ENCODE data around the gene SEPSECS. TPM values are rescaled to one million over a fixed set of nuclear protein-coding genes. Genes with fewer than 3 reads are reported as not detected.

Gene SEPSECS
- total RNA-seq, 4 donors from 2014 or later, result 4.2 to 21.8 (median 9.6) TPM

DNA sequence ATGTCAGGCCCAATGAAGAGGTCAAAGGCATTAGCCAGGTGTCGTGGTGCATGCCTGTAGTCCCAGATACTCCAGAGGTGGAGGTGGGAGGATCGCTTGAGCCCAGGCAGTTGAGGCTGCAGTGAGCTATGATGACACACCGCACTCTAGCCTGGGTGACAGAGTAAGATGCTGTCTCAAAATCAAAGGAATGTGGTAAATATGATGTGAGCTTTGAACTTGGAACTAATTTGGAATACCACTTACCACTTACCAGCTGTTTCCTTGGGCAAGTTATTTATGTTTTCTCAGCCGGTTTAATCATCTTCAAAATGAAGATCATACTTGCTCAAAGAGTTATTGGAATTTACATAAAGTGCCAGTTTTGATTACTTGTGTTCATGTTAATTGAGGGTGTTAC lies 23.8 kb upstream of the SEPSECS start:
- Histone ChIP-seq H3K27me3 (no peaks in the 10 kb centered on the region), H3K4me1 (no peaks in the 10 kb centered on the region), H3K9me3 (no peaks in the 10 kb centered on the region), H3K36me3 (no peaks in the 10 kb centered on the region), H3K27ac (no peak overlapping the region), H3K4me3 (no peak overlapping the region)
- DNase-seq (ENCODE audit: low spot score in 2 of 2), result no peak
- WGBS, result 75% methylated on average over 4 of the region's 4 CpGs
- no peak for TF ChIP-seq POLR2A (IDR thresholded peaks at IDR 0.05)
- no peak for TF ChIP-seq POLR2AphosphoS5 (IDR thresholded peaks at IDR 0.05)
- no peak for TF ChIP-seq EP300 (IDR thresholded peaks at IDR 0.05)
- TF ChIP-seq, protein P1, sequence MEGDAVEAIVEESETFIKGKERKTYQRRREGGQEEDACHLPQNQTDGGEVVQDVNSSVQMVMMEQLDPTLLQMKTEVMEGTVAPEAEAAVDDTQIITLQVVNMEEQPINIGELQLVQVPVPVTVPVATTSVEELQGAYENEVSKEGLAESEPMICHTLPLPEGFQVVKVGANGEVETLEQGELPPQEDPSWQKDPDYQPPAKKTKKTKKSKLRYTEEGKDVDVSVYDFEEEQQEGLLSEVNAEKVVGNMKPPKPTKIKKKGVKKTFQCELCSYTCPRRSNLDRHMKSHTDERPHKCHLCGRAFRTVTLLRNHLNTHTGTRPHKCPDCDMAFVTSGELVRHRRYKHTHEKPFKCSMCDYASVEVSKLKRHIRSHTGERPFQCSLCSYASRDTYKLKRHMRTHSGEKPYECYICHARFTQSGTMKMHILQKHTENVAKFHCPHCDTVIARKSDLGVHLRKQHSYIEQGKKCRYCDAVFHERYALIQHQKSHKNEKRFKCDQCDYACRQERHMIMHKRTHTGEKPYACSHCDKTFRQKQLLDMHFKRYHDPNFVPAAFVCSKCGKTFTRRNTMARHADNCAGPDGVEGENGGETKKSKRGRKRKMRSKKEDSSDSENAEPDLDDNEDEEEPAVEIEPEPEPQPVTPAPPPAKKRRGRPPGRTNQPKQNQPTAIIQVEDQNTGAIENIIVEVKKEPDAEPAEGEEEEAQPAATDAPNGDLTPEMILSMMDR (IDR thresholded peaks at IDR 0.05), result no peak

- Histone ChIP-seq H3K27me3 (no peaks in the 10 kb centered on the region), H3K27ac (no peak overlapping the region), H3K4me1 (no peaks in the 10 kb centered on the region), H3K36me3 (no peaks in the 10 kb centered on the region), H3K4me3 (no peak overlapping the region), H3K9me3 (no peaks in the 10 kb centered on the region)
- TF ChIP-seq POLR2AphosphoS5 (IDR thresholded peaks at IDR 0.05) (no peak), EP300 (IDR thresholded peaks at IDR 0.05) (no peak), POLR2A (IDR thresholded peaks at IDR 0.05) (no peak)
- TF ChIP-seq, protein P1 (IDR thresholded peaks at IDR 0.05), result no peak
- 80% methylated on average over 5 of the region's 5 CpGs for WGBS
- no peak for DNase-seq (ENCODE audit: low spot score in 2 of 2)
These were observed 22.7 kb upstream of the SEPSECS start for GRCh38 chr4:25182937-25183336.

GRCh38 chr4:25180524-25181131 lies 20.4 kb upstream of the SEPSECS start:
- no peaks in the 10 kb centered on the region for H3K36me3 ChIP-seq
- no peak overlapping the region for H3K27ac ChIP-seq
- H3K4me1 ChIP-seq, result no peaks in the 10 kb centered on the region
- no peaks in the 10 kb centered on the region for H3K27me3 ChIP-seq
- WGBS, result 61% methylated on average over 3 of the region's 3 CpGs
- DNase-seq (ENCODE audit: low spot score in 2 of 2), result no peak
- no peaks in the 10 kb centered on the region for H3K9me3 ChIP-seq
- no peak overlapping the region for H3K4me3 ChIP-seq
- TF ChIP-seq POLR2A (IDR thresholded peaks at IDR 0.05), result no peak
- TF ChIP-seq EP300 (IDR thresholded peaks at IDR 0.05), result no peak
- TF ChIP-seq, protein P1 (IDR thresholded peaks at IDR 0.05), result peak in 1 of 2 donors; percentile 45

GRCh38 chr4:25178838-25179261 lies 18.6 kb upstream of the SEPSECS start:
- TF ChIP-seq POLR2AphosphoS5 (IDR thresholded peaks at IDR 0.05), result no peak
- no peak for TF ChIP-seq POLR2A (IDR thresholded peaks at IDR 0.05)
- TF ChIP-seq, protein P1 (IDR thresholded peaks at IDR 0.05), result no peak
- no peak for TF ChIP-seq EP300 (IDR thresholded peaks at IDR 0.05)
- H3K9me3 ChIP-seq, result no peaks in the 10 kb centered on the region
- no peak overlapping the region for H3K27ac ChIP-seq
- H3K4me3 ChIP-seq, result no peak overlapping the region
- WGBS, result 86% methylated on average over 3 of the region's 3 CpGs
- DNase-seq (ENCODE audit: low spot score in 2 of 2), result no peak
- peaks cover 4% of the 10 kb centered on the region for H3K36me3 ChIP-seq
- H3K4me1 ChIP-seq, result peaks cover 5% of the 10 kb centered on the region
- no peaks in the 10 kb centered on the region for H3K27me3 ChIP-seq

- no peak overlapping the region for H3K4me3 ChIP-seq
- H3K27me3 ChIP-seq, result no peaks in the 10 kb centered on the region
- TF ChIP-seq POLR2A (IDR thresholded peaks at IDR 0.05), result no peak
- TF ChIP-seq POLR2AphosphoS5 (IDR thresholded peaks at IDR 0.05), result no peak
- TF ChIP-seq, protein P1 (IDR thresholded peaks at IDR 0.05), result no peak
- no peak for TF ChIP-seq EP300 (IDR thresholded peaks at IDR 0.05)
- H3K9me3 ChIP-seq, result no peaks in the 10 kb centered on the region
- peaks cover 15% of the 10 kb centered on the region for H3K4me1 ChIP-seq
- 55% methylated on average over 2 of the region's 2 CpGs for WGBS
- H3K27ac ChIP-seq, result no peak overlapping the region
- no peak for DNase-seq (ENCODE audit: low spot score in 2 of 2)
- peaks cover 4% of the 10 kb centered on the region for H3K36me3 ChIP-seq
These were observed 16.9 kb upstream of the SEPSECS start for GRCh38 chr4:25177147-25177546.
